ENCODE data around the gene PCGF3.

DNA sequence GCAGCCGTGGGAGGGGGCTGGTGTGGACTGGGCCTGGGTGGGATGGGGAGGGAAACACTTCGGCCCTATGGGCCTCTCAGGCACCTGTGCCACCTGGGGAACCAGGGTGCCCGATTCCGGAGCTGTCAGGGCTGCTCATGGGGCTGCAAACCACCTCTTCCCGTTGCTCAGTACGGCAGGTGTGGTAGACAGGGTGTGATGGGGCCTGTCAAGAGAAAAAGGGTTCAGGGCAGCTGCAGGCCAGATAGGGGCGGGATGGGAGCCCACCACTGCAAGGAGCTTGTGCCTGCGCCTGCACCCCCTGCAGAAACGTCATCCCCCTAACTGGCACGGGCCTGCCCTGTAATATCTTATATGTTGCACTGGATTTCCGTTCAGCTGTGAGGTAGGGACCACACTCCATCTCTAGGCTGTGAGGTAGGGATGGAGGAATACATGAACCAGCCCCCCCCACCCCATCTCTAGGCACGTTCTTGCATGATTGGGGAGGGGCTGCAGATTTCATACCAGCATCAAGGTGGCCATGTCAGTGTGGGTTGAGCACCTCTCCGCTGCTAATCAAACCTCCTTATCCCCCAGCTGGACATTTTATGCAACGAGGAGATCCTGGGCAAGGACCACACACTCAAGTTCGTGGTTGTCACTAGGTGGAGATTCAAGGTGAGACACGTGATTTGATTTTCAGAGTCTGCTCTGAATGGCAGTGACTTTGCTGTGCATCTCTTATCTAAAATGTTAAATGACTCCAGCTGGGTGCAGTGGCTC lies 59.0 kb downstream of the PCGF3 start:
- TF ChIP-seq POLR2A (IDR thresholded peaks at IDR 0.05) (no peak), EP300 (IDR thresholded peaks at IDR 0.05) (no peak)
- TF ChIP-seq, protein P1, sequence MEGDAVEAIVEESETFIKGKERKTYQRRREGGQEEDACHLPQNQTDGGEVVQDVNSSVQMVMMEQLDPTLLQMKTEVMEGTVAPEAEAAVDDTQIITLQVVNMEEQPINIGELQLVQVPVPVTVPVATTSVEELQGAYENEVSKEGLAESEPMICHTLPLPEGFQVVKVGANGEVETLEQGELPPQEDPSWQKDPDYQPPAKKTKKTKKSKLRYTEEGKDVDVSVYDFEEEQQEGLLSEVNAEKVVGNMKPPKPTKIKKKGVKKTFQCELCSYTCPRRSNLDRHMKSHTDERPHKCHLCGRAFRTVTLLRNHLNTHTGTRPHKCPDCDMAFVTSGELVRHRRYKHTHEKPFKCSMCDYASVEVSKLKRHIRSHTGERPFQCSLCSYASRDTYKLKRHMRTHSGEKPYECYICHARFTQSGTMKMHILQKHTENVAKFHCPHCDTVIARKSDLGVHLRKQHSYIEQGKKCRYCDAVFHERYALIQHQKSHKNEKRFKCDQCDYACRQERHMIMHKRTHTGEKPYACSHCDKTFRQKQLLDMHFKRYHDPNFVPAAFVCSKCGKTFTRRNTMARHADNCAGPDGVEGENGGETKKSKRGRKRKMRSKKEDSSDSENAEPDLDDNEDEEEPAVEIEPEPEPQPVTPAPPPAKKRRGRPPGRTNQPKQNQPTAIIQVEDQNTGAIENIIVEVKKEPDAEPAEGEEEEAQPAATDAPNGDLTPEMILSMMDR (IDR thresholded peaks at IDR 0.05) = no peak

Measured in tibial nerve (tissue), 4 donors.